ENCODE data around the gene LIMD2.

- TF ChIP-seq CTCF (IDR thresholded peaks at IDR 0.05) (no peak), POLR2A (IDR thresholded peaks at IDR 0.05) (no peak)
Measured at GRCh38 chr17:63703029-63703428, 3.1 kb upstream of the LIMD2 start.
